Lower leg skin (tissue), 3 donors: ENCODE data around the gene LSR.

Experiments used
- CTCF ChIP-seq, 3 donors: fragments of 450-650 bp; IDR thresholded peaks; one replicate each; pipeline ENCODE4 v1.5.1; 2016; ENCODE audit warnings: antibody characterized with exemption in 3 of 3, mild to moderate bottlenecking in 3 of 3, moderate library complexity in 2 of 3
- POLR2A ChIP-seq, 2 donors: fragments of 450-650 bp; IDR thresholded peaks; one replicate each; pipeline ENCODE4 v1.6.1; 2016 to 2017; ENCODE audit warnings: antibody characterized with exemption in 2 of 2, mild to moderate bottlenecking in 1 of 2, moderate library complexity in 1 of 2

GRCh38 chr19:35291259-35291658 lies 42.5 kb downstream of the LSR start:
- no peak for TF ChIP-seq CTCF (IDR thresholded peaks at IDR 0.05)
- TF ChIP-seq POLR2A (IDR thresholded peaks at IDR 0.05): no peak
